ENCODE data around the gene LRP3.

Gene LRP3

GRCh38 chr19:33194532-33194885 lies 379 bp downstream of the LRP3 start:
- TF ChIP-seq GATA3 (IDR thresholded peaks at IDR 0.05; ENCODE audit: low read depth, low read length): no peak
- no peak for TF ChIP-seq GATA2 (IDR thresholded peaks at IDR 0.05; ENCODE audit: low read depth, low read length)

- TF ChIP-seq GATA3 (IDR thresholded peaks at IDR 0.05; ENCODE audit: low read depth, low read length) (no peak), GATA2 (IDR thresholded peaks at IDR 0.05; ENCODE audit: low read depth, low read length) (no peak)
Observed at GRCh38 chr19:33194886-33195644, 935 bp downstream of the LRP3 start.

DNA sequence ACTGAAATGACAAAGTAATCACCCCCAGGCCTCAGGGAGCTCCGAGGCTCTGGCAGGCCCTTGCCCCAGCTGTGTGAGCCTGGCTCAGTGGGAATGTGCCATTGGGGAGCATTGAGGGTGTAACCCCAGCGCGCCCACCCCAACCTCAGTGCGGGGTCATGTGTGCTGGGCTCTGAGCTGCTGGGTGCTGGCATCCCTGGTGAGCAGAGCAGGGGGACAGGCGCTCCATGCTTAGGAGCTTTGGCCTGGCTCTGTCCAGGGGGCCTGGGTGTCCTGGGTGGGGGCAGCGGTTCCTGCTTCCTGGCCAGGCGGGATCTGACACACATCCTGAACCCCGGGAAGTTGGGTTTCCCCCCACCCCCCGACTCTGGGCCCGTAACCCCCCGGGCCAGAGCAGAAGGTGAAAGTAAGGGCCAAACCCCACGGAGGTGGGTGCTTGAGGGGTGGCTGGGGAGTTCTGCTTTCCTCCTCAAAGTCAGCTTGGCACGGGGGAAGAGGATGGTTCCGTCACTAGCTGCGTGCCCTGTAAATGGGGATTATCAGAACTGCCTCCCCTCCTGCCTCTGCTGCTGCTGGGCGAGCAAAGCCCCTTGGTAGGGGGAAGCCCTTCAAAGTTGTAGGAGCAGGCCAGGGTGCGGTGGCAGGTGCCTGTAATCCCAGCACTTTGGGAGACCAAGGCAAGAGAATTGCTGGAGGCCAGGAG lies 1.7 kb downstream of the LRP3 start:
- TF ChIP-seq GATA3 (IDR thresholded peaks at IDR 0.05; ENCODE audit: low read depth, low read length) (no peak), GATA2 (IDR thresholded peaks at IDR 0.05; ENCODE audit: low read depth, low read length) (no peak)

DNA sequence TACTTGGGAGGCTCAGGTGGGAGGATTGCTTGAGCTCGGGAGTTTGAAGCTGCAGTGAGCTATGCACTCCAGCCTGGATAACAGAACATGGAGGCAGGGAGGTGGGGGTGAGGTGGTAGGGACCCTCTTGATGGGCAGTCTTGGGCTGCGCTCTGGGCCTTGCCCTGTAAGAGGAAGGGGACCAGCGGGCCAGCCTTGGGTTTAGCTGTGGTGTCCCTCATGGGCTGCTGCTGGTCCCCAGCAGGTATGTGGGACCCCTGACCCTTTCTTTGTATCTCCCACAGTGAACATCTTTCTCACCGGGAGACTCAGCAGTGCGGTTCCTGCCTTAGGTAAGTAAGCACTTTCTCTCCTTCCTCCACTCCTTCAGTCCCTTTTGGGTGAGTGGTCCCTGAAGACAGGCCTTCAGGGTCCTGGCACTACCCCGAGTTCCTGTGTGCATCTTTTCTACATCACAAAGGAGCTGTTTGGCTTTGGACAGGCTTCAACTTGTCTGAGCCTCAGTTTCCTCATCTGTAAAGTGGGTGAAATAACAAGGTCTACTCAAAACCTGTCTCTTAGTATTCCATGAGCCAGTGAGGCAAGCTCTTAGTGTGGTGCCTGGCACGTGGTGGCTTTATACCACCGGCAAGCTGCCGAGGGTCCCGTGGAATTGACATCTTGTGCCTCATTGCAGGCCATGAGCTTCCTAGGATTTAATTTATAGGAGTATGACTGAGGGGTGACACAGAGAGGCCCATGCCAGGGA lies 2.5 kb downstream of the LRP3 start:
- TF ChIP-seq GATA3 (IDR thresholded peaks at IDR 0.05; ENCODE audit: low read depth, low read length): no peak
- no peak for TF ChIP-seq GATA2 (IDR thresholded peaks at IDR 0.05; ENCODE audit: low read depth, low read length)

DNA sequence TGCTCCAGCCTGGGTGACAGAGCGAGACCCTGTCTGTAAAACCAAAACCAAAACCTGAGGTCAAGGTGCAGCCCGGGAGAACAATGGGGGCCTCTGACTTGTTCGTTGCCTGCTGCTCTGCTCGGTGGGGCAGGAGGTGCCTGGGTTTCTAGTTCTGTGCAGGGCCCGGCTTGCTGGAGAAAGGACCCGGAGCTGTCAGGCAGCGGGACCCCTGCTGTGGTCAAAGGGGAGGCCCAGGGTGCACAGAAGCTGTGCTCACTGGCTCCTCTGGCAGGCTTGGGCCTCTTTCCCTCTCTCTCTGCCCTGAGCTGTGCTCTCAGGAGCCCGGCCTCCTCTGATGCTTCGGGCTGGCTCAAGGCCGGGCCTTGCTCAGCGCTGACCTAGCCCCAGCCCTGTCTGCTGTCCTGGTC lies 3.5 kb downstream of the LRP3 start:
- TF ChIP-seq GATA3 (IDR thresholded peaks at IDR 0.05; ENCODE audit: low read depth, low read length) (no peak), GATA2 (IDR thresholded peaks at IDR 0.05; ENCODE audit: low read depth, low read length) (no peak)

- TF ChIP-seq GATA2 (IDR thresholded peaks at IDR 0.05; ENCODE audit: low read depth, low read length) (no peak), GATA3 (IDR thresholded peaks at IDR 0.05; ENCODE audit: low read depth, low read length) (no peak)
Observed at GRCh38 chr19:33198169-33198568, 4.0 kb downstream of the LRP3 start.

GRCh38 chr19:33199441-33200265 lies 5.5 kb downstream of the LRP3 start:
- TF ChIP-seq GATA3 (IDR thresholded peaks at IDR 0.05; ENCODE audit: low read depth, low read length): no peak

- TF ChIP-seq GATA2 (IDR thresholded peaks at IDR 0.05; ENCODE audit: low read depth, low read length) (no peak), GATA3 (IDR thresholded peaks at IDR 0.05; ENCODE audit: low read depth, low read length) (no peak)
Observed at GRCh38 chr19:33201473-33201872, 7.3 kb downstream of the LRP3 start.

DNA sequence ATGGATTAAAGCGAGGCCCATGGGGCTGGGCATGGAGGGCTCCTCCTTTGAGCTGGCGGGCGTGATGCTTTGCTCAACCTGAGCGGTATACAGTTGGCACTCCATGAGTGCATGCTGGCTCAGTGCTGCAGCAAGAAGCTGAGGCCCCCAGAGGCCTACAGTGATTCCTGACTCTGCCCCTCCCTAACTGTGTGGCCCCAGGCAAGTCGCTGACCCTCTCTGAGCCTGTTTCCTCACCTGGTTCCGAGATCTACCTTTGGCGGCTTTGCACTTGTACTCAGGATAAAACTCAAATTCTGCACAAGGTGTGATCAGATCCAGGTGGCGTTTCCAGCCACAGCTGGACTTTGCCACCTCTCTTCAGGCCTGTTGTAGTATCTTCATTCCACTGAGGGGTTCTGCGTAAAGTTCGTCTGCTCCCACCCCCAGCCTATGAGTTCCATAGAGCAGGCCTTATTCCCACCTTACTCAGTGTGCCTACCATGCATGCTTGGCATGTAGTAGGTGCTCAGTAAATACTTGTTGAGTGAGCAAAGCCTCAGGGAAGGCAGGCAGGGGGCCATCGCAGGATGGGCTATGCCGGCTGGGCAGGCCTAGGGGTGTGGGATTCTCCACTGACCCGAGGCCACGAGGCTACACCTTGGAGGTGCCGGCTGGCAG lies 7.9 kb downstream of the LRP3 start:
- no peak for TF ChIP-seq GATA3 (IDR thresholded peaks at IDR 0.05; ENCODE audit: low read depth, low read length)
- no peak for TF ChIP-seq GATA2 (IDR thresholded peaks at IDR 0.05; ENCODE audit: low read depth, low read length)

DNA sequence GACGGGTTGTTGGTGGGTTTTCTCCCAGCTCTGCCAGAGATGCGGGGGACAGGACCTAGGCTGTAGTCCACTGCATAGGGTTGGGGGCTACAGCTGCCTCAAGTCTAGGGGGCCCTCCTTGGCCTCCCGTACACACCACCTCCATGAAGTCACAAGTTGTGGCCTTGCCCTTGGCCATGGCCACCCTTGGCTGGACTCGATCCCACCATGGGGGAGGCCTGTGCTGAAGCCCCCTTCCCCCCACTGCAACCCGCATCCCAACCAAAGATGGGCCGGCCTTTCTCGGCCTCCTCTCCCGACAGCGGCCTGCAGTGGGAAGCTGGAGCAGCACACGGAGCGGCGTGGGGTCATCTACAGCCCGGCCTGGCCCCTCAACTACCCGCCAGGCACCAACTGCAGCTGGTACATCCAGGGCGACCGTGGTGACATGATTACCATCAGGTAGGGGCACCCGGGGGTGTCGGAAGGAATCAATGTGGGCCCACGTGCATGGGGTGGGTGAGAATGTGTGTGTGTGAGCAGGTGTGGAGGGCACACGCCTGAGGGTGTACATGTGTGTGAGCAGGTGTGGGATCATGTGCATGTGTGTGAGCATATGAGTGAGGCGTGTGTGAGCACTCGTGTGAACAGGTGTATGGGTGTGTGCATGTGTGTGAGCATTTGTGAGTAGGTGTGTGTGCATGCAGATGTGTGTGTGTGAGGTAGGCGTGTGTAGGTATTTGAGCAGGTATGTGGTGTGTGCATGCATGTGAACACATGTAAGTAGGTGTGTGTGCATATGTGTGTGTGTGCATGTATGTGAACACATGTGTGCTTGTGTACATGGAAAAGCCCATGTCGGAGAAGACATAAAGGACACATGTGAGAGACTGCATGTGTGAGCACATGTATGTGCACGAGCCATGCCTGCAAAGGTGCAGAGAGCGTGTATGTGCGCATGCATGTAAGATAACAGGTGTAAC lies 8.7 kb downstream of the LRP3 start:
- TF ChIP-seq GATA3 (IDR thresholded peaks at IDR 0.05; ENCODE audit: low read depth, low read length) (no peak), GATA2 (IDR thresholded peaks at IDR 0.05; ENCODE audit: low read depth, low read length) (no peak)

DNA sequence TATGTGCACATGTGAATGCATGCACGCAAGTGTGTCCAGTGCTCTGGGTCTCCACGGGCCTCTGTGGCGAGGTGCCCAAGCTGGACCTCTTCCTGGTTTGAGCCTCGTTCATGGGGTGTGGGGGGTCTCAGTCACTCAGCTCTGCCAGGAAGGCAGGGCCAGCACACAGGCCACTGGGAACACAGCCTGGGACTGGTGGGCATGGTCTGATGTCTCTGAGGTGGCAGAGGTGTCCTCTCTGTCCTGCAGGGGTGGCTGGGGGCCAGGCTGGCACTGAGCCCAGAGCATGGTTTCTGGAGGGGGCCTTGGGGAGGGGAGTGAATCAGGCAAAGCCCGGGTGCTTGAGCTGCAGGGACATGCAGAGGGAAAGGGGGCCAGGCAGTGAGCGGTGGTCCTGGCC lies 9.4 kb downstream of the LRP3 start:
- TF ChIP-seq GATA2 (IDR thresholded peaks at IDR 0.05; ENCODE audit: low read depth, low read length): no peak
- TF ChIP-seq GATA3 (IDR thresholded peaks at IDR 0.05; ENCODE audit: low read depth, low read length): no peak

- no peak for TF ChIP-seq GATA2 (IDR thresholded peaks at IDR 0.05; ENCODE audit: low read depth, low read length)
- TF ChIP-seq GATA3 (IDR thresholded peaks at IDR 0.05; ENCODE audit: low read depth, low read length): no peak
Observed at GRCh38 chr19:33204136-33204973, 10.2 kb downstream of the LRP3 start.

Measured in SH-SY5Y (cell line).